Left ventricle myocardium inferior (tissue), 1 donor: Measurements from ENCODE around the gene GPRC5A. TPM values are rescaled to one million over a fixed set of nuclear protein-coding genes. Genes with fewer than 3 reads are reported as not detected.
A peak's percentile ranks its signal among the peaks of the same experiment; 100 is the strongest.
"Not testable (repeated sequence)": the region's sequence is repeated elsewhere in the genome, so short reads cannot be mapped to it uniquely, and the experiment has no call there.

Source experiments
- DNase-seq: peaks from one replicate; pipeline ENCODE4 v3.0.0-alpha.2; 2020
- H3K27ac ChIP-seq: fragments of 200-600 bp; replicated peaks from 2 replicates; pipeline ENCODE4 v1.8.0; 2021
- H3K27me3 ChIP-seq: fragments of 200-600 bp; 2 replicates; pipeline ENCODE4 v1.8.0; 2021; ENCODE audit warnings: low read depth
- H3K36me3 ChIP-seq: fragments of 200-600 bp; 2 replicates; pipeline ENCODE4 v1.8.0; 2021
- H3K4me1 ChIP-seq: fragments of 200-600 bp; 2 replicates; pipeline ENCODE4 v1.8.0; 2021
- H3K4me3 ChIP-seq: fragments of 200-600 bp; 2 replicates; pipeline ENCODE4 v1.8.0; 2021; ENCODE audit warnings: mild to moderate bottlenecking, moderate library complexity
- H3K9me3 ChIP-seq: fragments of 200-600 bp; replicated peaks from 2 replicates; pipeline ENCODE4 v1.8.0; 2021
- CTCF ChIP-seq: fragments of 200-600 bp; IDR thresholded peaks from 2 replicates; pipeline ENCODE4 v1.8.0; 2021; ENCODE audit warnings: antibody characterized with exemption, mild to moderate bottlenecking, borderline replicate concordance
- intact Hi-C: fragments of 100-400 bp; cut with micrococcal nuclease; formaldehyde crosslinking; loops from one replicate; pipeline ENCODE4 v1.11.0; 2022
- long read RNA-seq: library from polyadenylated mRNA; unstranded; transcript quantifications from one replicate; pipeline ENCODE4 v2.0.0, GENCODE V29; 2021
- total RNA-seq: library from RNA; stranded (reverse); fragmentation: NEBNext Ultra II Directional; extraction: Animal tissue kit (Norgen Biotek cat#: 25700); gene quantifications from one replicate; pipeline ENCODE4 v1.2.1, GENCODE V29; 2021
- donor health status: DM: no; HTN: yes; CAD: no; lungs with severe emphysema.

Gene GPRC5A
- total RNA-seq: 0.77 TPM
- long read RNA-seq, full-length matches to known transcripts: 1 of 1 reads
- long read RNA-seq, partial matches to known transcripts: 0 of 1 reads
- long read RNA-seq, other reads (novel, unspliced or antisense): 0 of 1 reads

- H3K27ac ChIP-seq: peak within 1 kb of the TSS; percentile 47
- TF ChIP-seq CTCF: no peak
- H3K36me3 ChIP-seq: no peaks in the 10 kb centered on the region
- peaks cover 87% of the 10 kb centered on the region for H3K27me3 ChIP-seq
- H3K9me3 ChIP-seq: no peaks in the 10 kb centered on the region
- intact Hi-C loops: no loop called here
- DNase-seq: peak; percentile 76
- peaks cover 16% of the 10 kb centered on the region for H3K4me1 ChIP-seq
- peak within 1 kb of the TSS; percentile 67 for H3K4me3 ChIP-seq
Observed at GRCh38 chr12:12891080-12891880, at the start of gene GPRC5A. GPRC5A (plus strand) TSS chr12:12891562; CDS start chr12:12908250, 16,688 bp downstream.

GRCh38 chr12:12845794-12846243, 45.5 kb upstream of the GPRC5A start:
- intact Hi-C loops: no loop called here
- Histone ChIP-seq H3K4me1 (no peaks in the 10 kb centered on the region), H3K27me3 (no peaks in the 10 kb centered on the region)

GRCh38 chr12:12846780-12847179, 44.6 kb upstream of the GPRC5A start:
- H3K9me3 ChIP-seq, intact Hi-C loops, H3K4me3 ChIP-seq: not testable (repeated sequence)

More at GRCh38 chr12:12845794-12846243, 45.5 kb upstream of the GPRC5A start:
- no peak for TF ChIP-seq CTCF
- no peaks in the 10 kb centered on the region for H3K36me3 ChIP-seq
- no peak overlapping the region for H3K27ac ChIP-seq
- no peak for DNase-seq
- H3K9me3 ChIP-seq: no peaks in the 10 kb centered on the region
- no peak overlapping the region for H3K4me3 ChIP-seq

GRCh38 chr12:12853435-12853834, 37.9 kb upstream of the GPRC5A start:
- Histone ChIP-seq H3K4me3 (no peak overlapping the region), H3K9me3 (no peaks in the 10 kb centered on the region), H3K27ac (no peak overlapping the region), H3K27me3 (no peaks in the 10 kb centered on the region), H3K36me3 (no peaks in the 10 kb centered on the region), H3K4me1 (no peaks in the 10 kb centered on the region)
- no peak for DNase-seq
- intact Hi-C loops: no loop called here
- TF ChIP-seq CTCF: no peak

More at GRCh38 chr12:12846780-12847179, 44.6 kb upstream of the GPRC5A start:
- not testable (repeated sequence) for H3K4me1 ChIP-seq, H3K36me3 ChIP-seq, DNase-seq, H3K27me3 ChIP-seq, H3K27ac ChIP-seq

- no peaks in the 10 kb centered on the region for H3K27me3 ChIP-seq
- H3K36me3 ChIP-seq: no peaks in the 10 kb centered on the region
- DNase-seq: no peak
- H3K4me1 ChIP-seq: no peaks in the 10 kb centered on the region
- intact Hi-C loops: no loop called here
- H3K27ac ChIP-seq: no peak overlapping the region
- H3K9me3 ChIP-seq: no peaks in the 10 kb centered on the region
- no peak overlapping the region for H3K4me3 ChIP-seq
- TF ChIP-seq CTCF: no peak
Observed at GRCh38 chr12:12859690-12860089, 31.7 kb upstream of the GPRC5A start.

GRCh38 chr12:12864243-12864642, 27.1 kb upstream of the GPRC5A start:
- Histone ChIP-seq H3K27me3 (no peaks in the 10 kb centered on the region), H3K36me3 (no peaks in the 10 kb centered on the region), H3K27ac (no peak overlapping the region), H3K9me3 (no peaks in the 10 kb centered on the region), H3K4me1 (no peaks in the 10 kb centered on the region), H3K4me3 (no peak overlapping the region)
- intact Hi-C loops: no loop called here
- no peak for TF ChIP-seq CTCF
- no peak for DNase-seq
